Esophagus (tissue), 2 donors: Measurements from ENCODE around the gene CFTR. TPM values are rescaled to one million over a fixed set of nuclear protein-coding genes. Genes with fewer than 3 reads are reported as not detected.

ENCODE experiments used
- H3K27ac ChIP-seq, 2 donors: one replicate each; pipeline ENCODE4 v1.5.1; 2013; ENCODE audit warnings: low read depth in 2 of 2, mild to moderate bottlenecking in 2 of 2, inconsistent platforms in 1 of 2, low read length in 1 of 2, moderate library complexity in 1 of 2
- H3K27me3 ChIP-seq, 2 donors: one replicate each; pipeline ENCODE4 v1.6.1; 2013; ENCODE audit warnings: low read length in 2 of 2, control low read depth in 1 of 2, mild to moderate bottlenecking in 1 of 2; ENCODE audit not compliant: insufficient read depth in 2 of 2, control insufficient read depth in 1 of 2
- H3K36me3 ChIP-seq, 2 donors: one replicate each; pipeline ENCODE4 v1.6.1; 2013; ENCODE audit warnings: low read length in 1 of 2; ENCODE audit not compliant: control insufficient read depth in 2 of 2, insufficient read depth in 2 of 2
- H3K4me1 ChIP-seq, 2 donors: one replicate each; pipeline ENCODE4 v1.6.1; 2013; ENCODE audit warnings: low read length in 1 of 2; ENCODE audit not compliant: control insufficient read depth in 2 of 2, insufficient read depth in 2 of 2
- H3K4me3 ChIP-seq, 2 donors: one replicate each; pipeline ENCODE4 v1.5.1; 2013; ENCODE audit warnings: low read length in 2 of 2, mild to moderate bottlenecking in 2 of 2, low read depth in 1 of 2, moderate library complexity in 1 of 2
- H3K9me3 ChIP-seq, 2 donors: one replicate each; pipeline ENCODE4 v1.6.1; 2013; ENCODE audit warnings: mild to moderate bottlenecking in 2 of 2, low read depth in 1 of 2, low read length in 1 of 2, moderate library complexity in 1 of 2; ENCODE audit not compliant: control insufficient read depth in 2 of 2, insufficient read depth in 1 of 2
- WGBS, 2 donors: extraction: QIAGEN DNeasy Blood & Tissue Kit; methylation state at CpG; one replicate each; pipeline ENCODE4 v1.1.7; 2013; 5-methylcytosine and 5-hydroxymethylcytosine counted together
- polyA plus RNA-seq, 2 donors: library from polyadenylated mRNA; stranded (reverse); fragments of 200-250 nt; gene quantifications; one replicate each; pipeline ENCODE4 v1.2.3, GENCODE V29; 2013
- donor health status: healthy with polysubstance abuse.
- donor health status: Bipolar disorder and iron deficiency.

The CFTR gene
- polyA plus RNA-seq, 2 donors: 0.29 to 1.2 TPM

- Histone ChIP-seq H3K27ac (no peak overlapping the region), H3K9me3 (no peaks in the 10 kb centered on the region), H3K27me3 (no peaks in the 10 kb centered on the region), H3K36me3 (no peaks in the 10 kb centered on the region), H3K4me3 (no peak overlapping the region), H3K4me1 (no peaks in the 10 kb centered on the region)
- WGBS, 2 donors: 60 to 71% methylated on average over 2 of the region's 2 CpGs
These were observed 84.8 kb downstream of the CFTR start for GRCh38 chr7:117564627-117565026.

DNA sequence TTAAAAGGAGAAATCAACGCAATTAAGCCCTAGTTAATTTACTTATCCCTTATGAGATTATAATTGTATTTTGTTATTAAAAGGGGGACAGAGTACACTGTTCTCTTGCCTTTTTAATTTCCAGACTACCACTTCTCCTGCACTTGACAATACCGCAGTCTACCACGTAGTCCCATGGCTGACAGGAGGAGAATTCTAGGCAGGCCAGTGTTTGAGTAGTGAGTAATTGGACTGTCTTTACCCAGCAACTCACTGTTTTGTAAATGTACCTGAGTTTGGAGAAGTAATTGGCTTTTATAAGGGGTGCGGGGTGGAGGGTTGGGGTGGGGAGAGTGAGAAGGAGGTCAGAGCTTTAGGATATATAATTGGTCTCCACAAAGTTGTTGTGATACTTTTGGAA, 85.4 kb downstream of the CFTR start:
- no peaks in the 10 kb centered on the region for H3K4me1 ChIP-seq
- H3K27me3 ChIP-seq: no peaks in the 10 kb centered on the region
- no peak overlapping the region for H3K4me3 ChIP-seq
- WGBS, 2 donors: 73 to 80% methylated on average over 4 of the region's 4 CpGs
- H3K27ac ChIP-seq: no peak overlapping the region
- H3K36me3 ChIP-seq: no peaks in the 10 kb centered on the region
- no peaks in the 10 kb centered on the region for H3K9me3 ChIP-seq

DNA sequence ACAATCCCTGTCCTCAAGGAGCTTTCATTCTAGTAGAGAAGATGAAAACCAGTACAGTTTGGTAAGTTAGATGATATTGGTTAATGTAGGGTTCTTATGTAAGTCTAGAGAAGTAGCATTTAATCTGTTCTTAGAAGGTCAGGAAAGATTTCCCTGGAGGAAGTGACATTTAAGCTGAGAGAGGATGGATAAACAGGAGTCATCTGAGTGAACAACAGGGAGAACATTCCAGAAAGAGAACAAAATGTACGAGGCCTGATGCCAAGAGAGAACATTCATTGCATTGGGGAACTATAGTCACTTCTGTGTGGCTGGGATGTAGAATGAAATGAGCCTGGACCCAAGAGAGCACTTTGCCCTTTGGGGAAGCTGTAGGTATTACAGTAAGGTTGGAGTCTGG, 88.0 kb downstream of the CFTR start:
- 73% methylated on average over 1 of the region's 1 CpG for WGBS, 2 donors
- H3K9me3 ChIP-seq: no peaks in the 10 kb centered on the region
- H3K4me3 ChIP-seq: no peak overlapping the region
- no peaks in the 10 kb centered on the region for H3K27me3 ChIP-seq
- H3K4me1 ChIP-seq: no peaks in the 10 kb centered on the region
- no peak overlapping the region for H3K27ac ChIP-seq
- no peaks in the 10 kb centered on the region for H3K36me3 ChIP-seq

DNA sequence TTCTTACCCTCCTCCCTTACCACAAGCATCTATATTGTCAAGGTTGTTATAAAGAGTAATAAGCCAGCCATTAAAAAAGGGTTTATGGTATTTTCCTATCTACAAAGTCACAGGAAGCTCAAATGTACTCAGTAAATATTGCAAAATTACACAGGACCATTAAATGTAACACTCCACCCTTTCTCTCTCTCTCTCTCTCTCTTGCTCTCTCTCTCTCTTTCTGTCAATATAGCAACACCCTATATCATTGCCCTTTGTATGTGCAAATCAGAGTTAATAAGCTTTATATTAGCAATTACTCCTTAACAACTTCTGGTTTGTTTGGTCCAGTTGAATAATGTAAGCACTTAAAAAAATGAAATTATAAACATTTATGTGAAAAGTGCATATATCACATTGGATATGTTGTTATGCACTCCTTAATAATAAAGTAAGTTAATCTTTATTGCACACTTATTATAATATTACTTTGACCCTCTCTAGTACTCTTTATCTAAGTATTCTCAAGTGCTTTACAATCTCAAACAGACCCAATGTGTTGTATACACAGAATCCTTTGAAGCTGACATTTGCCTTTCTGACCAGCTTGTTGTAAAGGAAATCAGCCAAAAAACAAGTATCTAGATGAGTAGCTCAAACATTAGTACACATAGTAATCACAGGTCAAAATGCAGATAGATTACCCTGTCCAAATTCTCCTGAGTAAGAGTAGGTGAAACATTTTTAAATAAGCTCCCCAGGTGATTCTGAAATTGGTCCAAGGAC, 93.2 kb downstream of the CFTR start:
- no peaks in the 10 kb centered on the region for H3K27me3 ChIP-seq
- H3K4me1 ChIP-seq: no peaks in the 10 kb centered on the region
- no peaks in the 10 kb centered on the region for H3K36me3 ChIP-seq
- H3K9me3 ChIP-seq: no peaks in the 10 kb centered on the region
- H3K27ac ChIP-seq: no peak overlapping the region
- no peak overlapping the region for H3K4me3 ChIP-seq

DNA sequence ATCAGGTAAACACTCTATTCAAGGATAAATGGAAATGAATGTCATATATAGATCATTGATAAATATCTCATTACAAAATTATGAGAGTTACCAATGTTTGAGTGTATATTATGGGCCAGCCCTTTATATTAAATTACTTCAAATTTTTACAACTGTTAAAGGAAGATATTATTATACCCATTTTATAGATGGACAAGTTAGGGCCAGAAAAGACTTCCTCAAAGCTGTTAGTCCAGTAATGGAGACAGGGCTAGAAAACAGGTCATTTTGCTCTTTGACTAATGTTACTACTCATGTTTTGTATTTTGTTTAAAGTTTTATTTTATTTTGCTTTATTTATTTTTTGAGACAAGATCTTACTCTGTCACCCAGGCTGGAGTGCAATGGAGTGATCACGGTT, 101.6 kb downstream of the CFTR start:
- WGBS, 2 donors: 81 to 92% methylated on average over 1 of the region's 1 CpG

GRCh38 chr7:117582219-117582704, 102.4 kb downstream of the CFTR start:
- 30 to 32% methylated on average over 1 of the region's 1 CpG for WGBS, 2 donors
- H3K36me3 ChIP-seq: no peaks in the 10 kb centered on the region
- H3K9me3 ChIP-seq: no peaks in the 10 kb centered on the region
- no peaks in the 10 kb centered on the region for H3K27me3 ChIP-seq
- no peaks in the 10 kb centered on the region for H3K4me1 ChIP-seq
- no peak overlapping the region for H3K27ac ChIP-seq
- no peak overlapping the region for H3K4me3 ChIP-seq

More for the DNA sequence above, 101.6 kb downstream of the CFTR start:
- H3K4me1 ChIP-seq: no peaks in the 10 kb centered on the region
- no peak overlapping the region for H3K4me3 ChIP-seq
- H3K27me3 ChIP-seq: no peaks in the 10 kb centered on the region
- H3K9me3 ChIP-seq: no peaks in the 10 kb centered on the region
- H3K27ac ChIP-seq: no peak overlapping the region
- H3K36me3 ChIP-seq: no peaks in the 10 kb centered on the region

GRCh38 chr7:117587931-117588330, 108.1 kb downstream of the CFTR start:
- H3K9me3 ChIP-seq: no peaks in the 10 kb centered on the region
- no peaks in the 10 kb centered on the region for H3K4me1 ChIP-seq
- no peaks in the 10 kb centered on the region for H3K27me3 ChIP-seq
- WGBS, 2 donors: 68 to 69% methylated on average over 1 of the region's 1 CpG
- H3K36me3 ChIP-seq: no peaks in the 10 kb centered on the region
- H3K4me3 ChIP-seq: no peak overlapping the region
- no peak overlapping the region for H3K27ac ChIP-seq

- no peak overlapping the region for H3K4me3 ChIP-seq
- H3K4me1 ChIP-seq: no peaks in the 10 kb centered on the region
- no peaks in the 10 kb centered on the region for H3K27me3 ChIP-seq
- H3K9me3 ChIP-seq: no peaks in the 10 kb centered on the region
- no peak overlapping the region for H3K27ac ChIP-seq
- 9 to 16% methylated on average over 1 of the region's 1 CpG for WGBS, 2 donors
- no peaks in the 10 kb centered on the region for H3K36me3 ChIP-seq
These were observed 108.5 kb downstream of the CFTR start for GRCh38 chr7:117588352-117588794.

DNA sequence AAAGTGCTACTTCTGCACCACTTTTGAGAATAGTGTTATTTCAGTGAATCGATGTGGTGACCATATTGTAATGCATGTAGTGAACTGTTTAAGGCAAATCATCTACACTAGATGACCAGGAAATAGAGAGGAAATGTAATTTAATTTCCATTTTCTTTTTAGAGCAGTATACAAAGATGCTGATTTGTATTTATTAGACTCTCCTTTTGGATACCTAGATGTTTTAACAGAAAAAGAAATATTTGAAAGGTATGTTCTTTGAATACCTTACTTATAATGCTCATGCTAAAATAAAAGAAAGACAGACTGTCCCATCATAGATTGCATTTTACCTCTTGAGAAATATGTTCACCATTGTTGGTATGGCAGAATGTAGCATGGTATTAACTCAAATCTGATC, 110.4 kb downstream of the CFTR start:
- Histone ChIP-seq H3K9me3 (no peaks in the 10 kb centered on the region), H3K4me1 (no peaks in the 10 kb centered on the region), H3K4me3 (no peak overlapping the region), H3K27ac (no peak overlapping the region), H3K36me3 (no peaks in the 10 kb centered on the region), H3K27me3 (no peaks in the 10 kb centered on the region)
- WGBS, 2 donors: 86 to 93% methylated on average over 1 of the region's 1 CpG

DNA sequence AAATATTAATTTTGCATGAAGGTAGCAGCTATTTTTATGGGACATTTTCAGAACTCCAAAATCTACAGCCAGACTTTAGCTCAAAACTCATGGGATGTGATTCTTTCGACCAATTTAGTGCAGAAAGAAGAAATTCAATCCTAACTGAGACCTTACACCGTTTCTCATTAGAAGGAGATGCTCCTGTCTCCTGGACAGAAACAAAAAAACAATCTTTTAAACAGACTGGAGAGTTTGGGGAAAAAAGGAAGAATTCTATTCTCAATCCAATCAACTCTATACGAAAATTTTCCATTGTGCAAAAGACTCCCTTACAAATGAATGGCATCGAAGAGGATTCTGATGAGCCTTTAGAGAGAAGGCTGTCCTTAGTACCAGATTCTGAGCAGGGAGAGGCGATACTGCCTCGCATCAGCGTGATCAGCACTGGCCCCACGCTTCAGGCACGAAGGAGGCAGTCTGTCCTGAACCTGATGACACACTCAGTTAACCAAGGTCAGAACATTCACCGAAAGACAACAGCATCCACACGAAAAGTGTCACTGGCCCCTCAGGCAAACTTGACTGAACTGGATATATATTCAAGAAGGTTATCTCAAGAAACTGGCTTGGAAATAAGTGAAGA, 112.3 kb downstream of the CFTR start:
- H3K27me3 ChIP-seq: no peaks in the 10 kb centered on the region
- H3K27ac ChIP-seq: no peak overlapping the region
- H3K4me3 ChIP-seq: no peak overlapping the region
- H3K9me3 ChIP-seq: peaks cover 0 to 3% of the 10 kb centered on the region in 2 donors
- WGBS, 2 donors: 79 to 82% methylated on average over 11 of the region's 11 CpGs
- no peaks in the 10 kb centered on the region for H3K4me1 ChIP-seq
- no peaks in the 10 kb centered on the region for H3K36me3 ChIP-seq
